Activated naive CD8-positive, alpha-beta T cell treated with anti-CD3 and anti-CD28 coated beads, Interleukin-2, amount 50 U/mL, for 16 hours (primary cell): ENCODE measurements around the gene LIF.
"Not testable (repeated sequence)": the region's sequence is repeated elsewhere in the genome, so short reads cannot be mapped to it uniquely, and the experiment has no call there.

Experiments used
- DNase-seq: peaks from one replicate; pipeline ENCODE4 v3.0.0-alpha.2; 2020; ENCODE audit warnings: low read depth, low spot score

LIF gene

DNA sequence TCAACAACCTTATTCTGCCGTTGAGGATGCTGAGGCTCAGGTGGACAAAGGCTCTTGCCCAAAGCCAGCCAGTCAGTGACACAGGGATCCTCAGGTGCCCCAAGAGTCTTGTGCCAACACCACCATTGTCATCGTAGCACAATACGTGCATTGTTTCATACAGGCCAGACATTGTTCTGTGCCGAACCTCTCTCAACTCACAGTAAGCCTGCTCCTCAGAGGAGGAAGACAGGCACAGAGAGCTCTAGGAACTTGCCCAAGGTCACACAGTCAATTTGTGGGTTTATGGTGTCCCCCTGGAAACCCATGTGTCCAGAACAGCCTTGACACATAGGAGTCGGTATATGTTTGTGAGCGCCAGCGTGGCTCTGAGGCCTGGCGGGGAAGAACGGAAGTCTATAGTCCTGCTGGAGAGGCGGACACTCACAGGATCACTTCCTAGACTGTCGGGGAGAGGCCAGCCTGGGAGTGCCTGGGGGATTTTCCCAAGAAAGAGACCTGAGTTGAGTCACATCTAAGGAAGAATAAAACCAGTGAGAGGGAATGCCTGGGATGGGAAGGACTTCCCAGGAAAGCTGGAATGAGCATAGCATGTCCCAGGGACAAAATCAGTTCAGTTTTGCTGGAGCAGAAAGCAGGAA, 20.2 kb downstream of the LIF start:
- DNase-seq: no peak

DNA sequence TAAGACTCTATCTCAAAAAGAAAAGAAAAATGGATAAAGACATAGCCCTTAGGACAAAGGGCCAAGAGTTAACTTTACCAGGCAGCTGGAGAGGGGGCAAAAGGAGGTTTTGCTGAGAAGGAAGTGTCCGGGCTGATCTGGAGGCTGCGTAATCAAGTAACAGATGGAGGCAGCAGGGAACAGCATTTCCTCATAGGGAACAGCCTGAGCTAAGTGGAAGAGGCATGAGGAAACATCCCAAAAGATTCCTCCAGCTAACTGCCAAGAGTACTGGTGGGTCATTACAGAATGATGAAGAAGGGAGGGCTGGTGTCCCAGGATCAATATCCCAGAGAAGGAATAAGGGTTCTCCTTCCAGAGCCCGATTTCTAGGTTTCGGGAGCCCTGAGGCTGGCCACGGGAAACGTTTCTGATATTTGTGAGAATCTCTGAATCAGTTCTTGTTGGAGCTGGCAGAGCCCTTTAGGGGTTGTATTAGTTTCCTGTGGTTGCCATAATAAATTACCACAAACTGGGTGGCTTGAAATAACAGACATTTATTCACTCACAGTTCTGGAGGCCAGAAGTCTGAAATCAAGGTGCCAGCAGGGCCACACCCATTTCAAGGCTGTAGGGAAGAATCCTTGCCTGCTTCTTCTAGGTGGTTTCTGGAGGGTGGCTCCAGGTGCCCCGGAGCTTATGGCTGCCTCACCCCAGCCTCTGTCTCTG, 21.2 kb downstream of the LIF start:
- no peak for DNase-seq

DNA sequence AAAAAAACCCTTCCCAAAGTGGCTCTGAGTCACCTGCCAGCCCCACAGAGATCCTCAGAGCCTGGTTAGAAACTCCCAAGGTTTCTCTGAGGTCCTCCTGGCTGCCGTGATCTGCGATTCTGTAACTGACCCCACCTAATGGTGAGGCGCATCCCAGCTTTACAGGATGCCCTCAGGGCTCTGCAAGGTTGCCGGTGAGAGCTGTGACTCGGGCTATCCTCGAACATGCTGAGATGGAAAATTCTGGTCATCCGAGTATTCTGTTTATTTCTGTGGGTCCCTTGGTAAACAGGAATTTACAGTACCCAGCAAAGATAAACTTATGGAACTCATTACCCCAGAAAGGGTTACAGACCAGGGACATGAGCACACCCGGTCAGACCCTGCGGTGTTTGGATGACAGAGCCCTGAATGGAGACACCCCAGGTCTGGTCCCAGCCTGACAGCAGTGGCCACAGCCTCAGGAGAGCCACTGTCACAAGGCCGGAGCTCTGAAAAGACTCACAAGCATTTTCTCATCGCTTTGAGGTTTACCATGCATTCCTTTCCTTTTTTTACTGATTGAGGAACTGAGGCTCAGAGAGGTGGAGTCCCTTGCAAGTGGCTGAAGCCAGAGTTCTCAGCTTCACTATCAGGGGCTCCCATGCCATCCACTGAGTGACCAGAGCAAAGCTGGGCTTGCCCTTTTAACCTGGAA, 22.2 kb downstream of the LIF start:
- DNase-seq: no peak

DNA sequence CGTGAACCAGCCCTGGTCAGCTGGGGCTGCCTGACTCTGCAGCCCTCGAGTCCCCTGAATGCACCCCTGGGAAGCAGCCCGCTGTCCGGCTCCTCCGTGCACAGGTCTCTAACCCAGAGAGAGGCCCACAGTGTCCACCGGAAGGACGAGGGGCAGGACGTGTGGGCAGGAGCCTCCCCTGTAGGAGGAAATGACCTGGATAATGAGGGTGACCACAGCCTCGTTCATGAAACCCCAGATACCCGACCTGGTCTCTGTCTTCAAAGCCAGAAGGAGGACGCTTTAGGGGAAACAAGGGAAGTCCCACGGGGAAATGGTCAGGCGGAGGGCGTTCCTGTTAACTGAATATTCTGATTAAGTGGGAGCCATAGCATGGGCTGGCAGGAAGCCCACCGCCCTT, 23.3 kb downstream of the LIF start:
- no peak for DNase-seq

DNA sequence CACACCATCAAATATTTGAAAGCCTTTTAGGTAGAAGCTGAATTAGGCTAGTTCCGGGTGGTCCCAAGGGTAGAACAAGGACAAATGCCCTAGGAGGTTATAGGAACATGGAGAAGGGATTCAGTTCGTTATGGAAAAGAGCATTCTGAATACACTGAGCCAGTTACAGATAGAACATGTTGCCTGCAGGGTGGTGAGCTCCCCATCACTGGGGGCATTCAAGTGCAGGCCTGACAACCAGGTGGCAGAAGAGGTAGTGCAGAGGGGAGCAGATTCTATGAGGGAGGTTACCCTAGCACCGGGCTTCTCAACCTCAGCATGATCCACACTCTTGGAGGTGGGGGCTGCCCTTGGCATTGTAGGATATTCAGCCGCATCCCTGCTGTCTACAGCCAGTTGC, 24.2 kb downstream of the LIF start:
- no peak for DNase-seq

DNA sequence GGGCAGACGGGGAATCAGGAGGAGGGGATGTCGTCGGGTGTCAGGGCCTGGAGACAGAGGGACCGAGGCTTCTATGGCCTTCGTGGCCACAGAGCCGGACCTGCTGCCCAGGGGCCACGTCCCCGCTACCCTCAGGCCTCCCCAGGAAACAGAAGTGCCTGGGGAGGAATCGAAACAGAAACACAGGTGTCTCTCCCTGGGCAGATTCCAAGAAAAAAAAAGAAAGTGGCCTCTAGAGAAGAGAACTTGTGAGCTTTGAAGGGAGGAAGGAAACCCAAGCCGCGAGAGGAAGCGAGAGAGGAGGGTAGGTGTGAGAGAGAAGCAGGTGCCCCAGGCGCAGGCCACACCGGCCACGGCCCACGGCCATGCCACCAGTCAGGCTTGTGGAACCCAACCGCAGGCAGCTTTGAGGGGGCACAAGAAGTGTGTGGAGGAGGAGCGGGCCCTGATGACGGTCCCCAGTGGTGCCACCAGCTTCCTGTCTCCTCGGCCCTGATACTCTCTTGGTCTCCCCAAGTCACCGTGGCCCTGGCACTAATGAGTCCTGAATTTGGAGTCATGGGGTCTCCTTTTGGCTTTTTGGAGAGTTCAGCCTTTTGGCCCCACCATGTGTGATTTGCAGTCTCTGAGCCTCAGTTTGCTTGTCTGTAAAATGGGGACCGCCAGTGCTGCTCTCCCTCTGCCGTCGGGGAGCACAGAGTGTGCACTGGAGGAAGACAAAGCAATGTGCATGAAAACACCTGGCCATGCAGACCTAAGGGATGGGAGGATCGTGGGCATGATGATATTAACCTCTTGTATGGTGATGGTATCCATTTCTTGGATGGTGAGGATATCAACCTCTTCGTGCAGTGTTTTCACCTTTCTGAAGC, 25.2 kb downstream of the LIF start:
- no peak for DNase-seq

DNA sequence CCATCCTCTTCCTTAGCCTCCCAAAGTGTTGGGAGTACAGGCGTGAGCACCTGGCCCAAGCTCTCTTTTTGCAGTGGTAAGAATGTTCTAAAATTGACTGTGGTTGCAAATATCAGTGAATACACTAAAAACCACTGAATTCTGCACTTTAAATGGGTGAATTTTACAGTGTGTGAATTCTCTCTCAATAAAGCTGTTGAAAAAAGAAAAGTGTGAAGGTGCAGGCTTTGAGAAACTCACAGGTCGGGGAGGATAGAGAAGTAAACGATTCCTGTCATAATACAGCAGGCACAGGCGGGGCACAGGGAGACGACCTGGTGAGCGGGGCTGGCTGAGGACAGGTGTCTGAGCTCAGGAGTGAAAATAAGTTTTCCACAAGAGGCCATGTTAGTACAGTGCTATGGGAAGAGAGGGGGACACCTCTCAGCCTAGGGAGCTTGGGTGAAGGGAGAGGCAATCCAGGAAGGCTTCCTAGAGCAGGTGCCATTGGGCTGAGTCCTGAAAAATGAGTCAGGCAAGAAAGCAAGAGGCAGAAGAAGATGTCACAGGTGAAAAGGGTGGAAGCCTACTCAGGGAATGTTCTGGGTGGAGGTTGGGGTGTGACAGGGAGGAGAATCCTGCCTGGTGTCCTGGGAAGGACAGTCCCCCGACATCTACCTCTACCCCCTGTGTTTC, 26.1 kb downstream of the LIF start:
- DNase-seq: no peak

DNA sequence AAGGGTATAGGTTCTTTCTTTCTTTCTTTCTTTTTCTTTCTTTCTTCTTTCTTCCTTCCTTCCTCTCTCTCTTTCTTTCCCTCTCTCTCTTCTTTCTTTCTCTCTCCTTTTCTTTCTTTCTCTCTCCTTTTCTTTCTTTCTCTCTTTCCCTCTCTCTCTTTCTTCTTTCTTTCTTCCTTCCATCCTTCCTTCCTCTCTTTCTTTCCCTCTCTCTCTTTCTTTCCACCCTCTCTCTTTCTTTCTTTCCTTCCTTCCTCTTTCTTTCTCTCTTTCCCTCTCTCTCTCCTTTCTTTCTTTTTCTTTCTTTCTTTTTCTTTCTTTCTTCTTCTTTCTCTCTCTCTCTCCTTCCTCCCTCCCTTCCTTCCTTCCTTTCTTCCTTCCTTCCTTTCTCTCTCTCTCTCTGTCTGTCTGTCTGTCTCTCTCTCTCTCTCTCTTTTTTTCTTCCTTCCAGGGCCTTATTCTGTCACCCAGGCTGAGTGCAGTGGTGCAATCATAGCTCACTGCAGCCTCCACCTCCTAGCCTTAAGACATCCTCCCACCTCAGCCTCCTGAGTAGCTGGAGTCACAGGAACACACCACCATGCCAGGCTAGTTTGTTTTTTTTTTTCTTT, 26.8 kb downstream of the LIF start:
- DNase-seq: no peak

DNA sequence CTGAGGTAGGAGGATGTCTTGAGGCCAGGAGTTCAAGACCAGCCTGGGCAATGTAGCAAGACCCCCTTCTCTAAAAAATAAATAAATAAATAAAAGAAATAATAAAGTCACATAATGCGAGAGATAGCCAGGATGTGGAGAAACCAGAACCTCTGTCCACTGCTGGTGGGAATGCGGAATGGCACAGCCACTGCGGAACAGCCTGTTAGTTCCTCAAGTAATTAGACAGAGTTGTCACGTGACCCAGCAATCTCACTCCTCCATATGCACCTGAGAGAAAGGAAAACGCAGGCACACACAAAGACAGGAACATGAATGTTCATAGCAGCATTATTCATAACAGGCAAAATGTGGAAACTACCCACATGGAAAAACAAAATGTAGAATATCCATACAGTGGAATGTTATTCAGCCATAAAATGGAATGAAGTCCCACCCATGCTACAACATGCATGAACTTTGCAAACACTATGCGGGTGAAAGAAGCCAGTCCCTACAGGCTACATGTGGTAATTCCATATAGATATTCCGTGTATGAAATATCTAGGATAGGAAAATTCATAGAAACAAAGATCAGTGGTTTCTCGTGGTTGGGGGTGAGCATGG, 27.4 kb downstream of the LIF start:
- no peak for DNase-seq

DNA sequence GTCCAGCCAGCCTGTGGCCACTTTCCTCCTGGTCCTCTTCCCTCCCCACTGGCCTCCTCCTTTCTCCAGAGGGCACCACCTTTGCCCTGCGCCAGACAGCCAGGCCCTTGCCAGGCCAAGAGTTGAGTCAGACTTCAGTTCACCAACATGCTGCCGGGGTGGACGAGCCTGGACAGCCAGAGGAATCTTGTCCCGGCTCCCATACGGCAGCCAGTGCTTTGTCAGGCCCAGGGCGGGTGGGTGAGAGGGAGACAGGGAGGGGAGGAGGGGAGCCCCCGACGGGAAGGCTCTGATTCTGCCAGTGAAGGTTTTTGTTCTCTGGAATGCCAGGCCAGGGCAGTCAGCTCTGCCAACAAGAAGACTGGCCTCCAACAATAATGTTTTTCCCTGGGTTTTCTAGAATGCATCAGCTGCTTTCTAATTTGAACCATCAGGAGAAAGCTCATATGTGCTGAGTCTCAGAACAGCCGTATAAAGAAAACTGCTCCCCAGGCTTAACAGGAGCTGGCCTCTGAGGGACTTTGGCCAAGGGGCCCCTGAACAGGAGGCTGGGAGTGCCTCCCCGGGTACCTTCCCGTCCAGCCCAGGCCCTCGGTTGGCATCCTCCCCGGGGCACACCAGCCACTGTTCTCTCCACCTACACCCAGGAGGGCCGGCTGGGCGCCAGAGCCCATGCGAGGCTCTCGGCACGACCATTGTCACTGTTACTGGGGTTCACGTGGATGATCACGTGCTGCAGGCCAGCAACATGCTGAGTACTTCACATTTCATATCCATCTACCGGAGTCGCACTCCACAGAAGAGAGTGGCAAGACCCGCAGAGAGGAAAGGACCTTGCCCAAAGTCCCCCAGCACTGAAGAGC, 28.6 kb downstream of the LIF start:
- no peak for DNase-seq

DNA sequence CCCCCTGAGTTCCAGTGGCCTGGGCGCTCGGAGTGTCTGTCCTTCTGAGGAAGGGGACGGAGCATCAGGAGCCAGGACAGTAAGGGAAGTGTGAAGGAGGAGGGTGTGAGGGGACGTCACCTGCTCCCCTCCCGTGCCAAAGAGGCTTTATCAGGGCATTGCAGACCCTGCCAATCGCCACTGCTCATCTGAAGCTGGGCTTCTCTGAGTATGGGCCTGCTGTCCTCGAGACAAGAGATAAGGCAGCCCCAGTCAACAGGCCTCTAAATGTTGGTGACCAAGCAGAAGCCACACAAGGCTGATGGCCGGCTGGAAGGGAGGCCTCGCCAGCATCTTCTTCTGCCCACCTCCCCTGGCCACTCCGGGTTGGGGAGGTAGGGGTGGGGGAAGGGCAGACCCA, 29.8 kb downstream of the LIF start:
- no peak for DNase-seq

DNA sequence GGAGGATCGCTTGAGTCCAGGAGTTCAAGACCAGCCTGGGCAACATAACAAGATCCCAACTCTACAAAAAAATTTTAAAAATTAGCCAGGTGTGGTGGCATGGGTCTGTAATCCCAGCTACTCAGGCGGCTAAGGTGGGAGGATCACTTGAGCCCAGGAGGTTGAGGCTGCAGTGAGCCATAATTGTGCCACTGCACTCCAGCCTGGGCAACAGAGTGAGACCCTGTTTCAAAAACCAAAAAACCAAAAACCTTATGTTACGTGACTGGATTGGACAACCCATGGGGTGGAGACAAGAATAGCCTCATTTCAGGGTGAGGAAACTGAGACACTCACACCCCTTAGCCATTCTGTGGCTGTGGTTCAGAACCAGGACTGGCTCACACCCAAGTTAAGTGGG, 30.3 kb downstream of the LIF start:
- DNase-seq: not testable (repeated sequence)

DNA sequence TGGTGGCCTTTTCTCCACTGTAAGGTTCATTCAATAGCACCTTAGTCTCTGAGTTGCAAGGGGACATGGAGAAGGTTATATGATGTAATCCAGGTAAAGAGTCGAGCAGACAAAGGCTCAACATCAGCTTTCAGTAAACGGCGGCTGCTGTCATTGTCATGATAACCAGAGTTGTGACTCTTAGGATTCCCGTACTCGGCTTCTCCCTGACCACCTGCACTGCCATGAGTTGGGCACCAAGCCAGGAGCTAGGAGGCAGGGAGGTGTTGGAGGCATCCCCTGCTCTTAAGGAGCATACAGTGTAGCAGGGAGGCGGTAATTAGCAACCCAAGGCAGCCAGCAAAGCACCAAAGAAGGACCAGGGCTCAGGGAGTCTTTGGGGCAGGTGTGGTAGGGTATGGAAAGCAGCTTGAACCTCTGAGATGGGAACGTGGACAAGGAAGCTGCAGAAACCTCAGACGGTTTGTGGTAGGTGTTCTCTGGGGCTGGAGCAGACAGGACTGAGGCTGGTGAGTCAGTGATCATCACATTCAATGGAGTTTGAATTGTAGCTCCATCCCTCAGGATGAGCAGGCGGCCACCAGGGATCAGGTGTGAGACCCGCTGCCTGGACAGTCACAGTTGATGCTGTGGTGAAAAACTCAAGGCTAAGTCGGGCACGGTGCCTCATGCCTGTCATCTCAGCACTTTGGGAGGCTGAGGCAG, 31.7 kb downstream of the LIF start:
- DNase-seq: no peak

DNA sequence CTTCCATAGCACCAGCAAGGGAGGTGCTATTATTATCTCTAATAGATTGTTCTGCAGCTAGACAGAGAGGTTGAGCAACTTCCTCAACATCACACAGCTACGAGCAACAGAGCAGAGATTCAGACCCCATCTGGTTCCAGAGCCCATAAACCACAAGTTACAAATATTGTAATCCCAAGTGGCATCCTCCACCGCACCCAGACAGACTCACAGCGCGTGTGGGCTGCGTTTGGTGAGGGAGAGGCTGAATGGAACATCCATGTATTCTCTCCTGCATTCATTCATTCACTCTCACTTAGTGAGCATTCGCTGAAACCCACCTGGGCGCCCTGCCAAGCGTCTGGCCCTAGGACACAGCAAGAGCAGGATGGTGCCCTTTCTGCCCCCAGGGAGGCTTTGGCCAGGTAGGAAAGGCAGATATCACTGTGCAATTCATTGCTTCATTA, 33.5 kb downstream of the LIF start:
- no peak for DNase-seq

DNA sequence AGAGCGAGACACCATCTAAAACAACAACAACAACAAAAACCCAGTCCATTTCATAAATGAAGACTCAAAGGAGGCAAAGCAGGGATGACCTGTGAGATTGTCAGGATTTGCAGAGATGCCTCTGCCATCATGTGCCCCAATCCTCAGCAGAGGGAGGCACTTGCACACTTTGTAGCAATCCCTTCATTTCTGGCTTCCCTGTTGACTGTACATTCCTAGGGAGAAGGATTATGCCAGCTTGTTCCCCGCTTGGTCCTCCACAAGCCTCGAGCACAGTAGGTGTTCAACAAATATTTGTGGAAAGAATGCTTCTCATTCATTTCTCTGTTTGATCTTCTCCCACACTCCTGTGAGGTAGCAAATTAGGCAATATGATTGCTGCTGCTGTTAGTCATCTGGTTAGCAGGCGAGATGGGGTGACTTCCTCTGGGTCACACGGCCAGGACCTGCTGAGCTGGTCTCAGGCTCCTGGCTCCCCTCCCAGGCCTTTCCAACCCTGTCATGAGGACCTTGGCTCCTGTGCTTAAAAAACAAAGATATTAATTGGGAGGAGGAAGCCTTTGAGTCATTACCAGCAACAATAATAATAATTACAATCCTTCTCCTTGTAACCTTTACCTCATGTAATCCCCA, 34.1 kb downstream of the LIF start:
- no peak for DNase-seq

DNA sequence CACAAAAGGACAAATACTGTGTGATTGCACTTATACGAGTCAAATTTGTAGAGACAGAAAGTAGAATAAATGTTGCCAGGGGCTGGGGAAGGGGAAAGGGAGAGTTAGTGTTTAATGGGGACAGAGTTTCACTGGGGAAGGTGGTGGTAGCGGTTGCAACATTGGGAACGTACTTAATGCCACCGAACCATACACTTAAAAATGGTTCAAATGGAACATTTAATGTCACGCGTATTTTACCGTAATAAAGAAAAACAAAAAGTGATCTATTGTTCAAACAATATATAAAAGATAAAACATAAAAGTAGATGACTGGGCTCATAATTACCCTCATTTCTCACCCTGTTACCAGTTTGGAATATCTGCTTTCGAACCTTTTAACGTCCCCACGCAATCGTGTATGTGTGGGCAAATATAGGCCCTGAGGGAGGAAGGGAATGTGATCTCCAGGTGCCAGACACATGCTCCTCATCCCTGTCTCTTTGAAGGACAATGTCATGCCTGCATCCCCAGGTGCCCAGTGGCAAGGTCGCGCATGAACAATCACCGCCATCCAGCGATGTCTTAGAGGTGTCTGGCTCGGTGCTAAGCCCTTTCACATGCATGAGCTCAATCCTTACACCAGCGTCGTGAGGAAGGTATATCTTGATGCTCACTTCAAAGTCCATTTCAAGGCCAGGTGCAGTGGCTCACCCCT, 35.3 kb downstream of the LIF start:
- no peak for DNase-seq

DNA sequence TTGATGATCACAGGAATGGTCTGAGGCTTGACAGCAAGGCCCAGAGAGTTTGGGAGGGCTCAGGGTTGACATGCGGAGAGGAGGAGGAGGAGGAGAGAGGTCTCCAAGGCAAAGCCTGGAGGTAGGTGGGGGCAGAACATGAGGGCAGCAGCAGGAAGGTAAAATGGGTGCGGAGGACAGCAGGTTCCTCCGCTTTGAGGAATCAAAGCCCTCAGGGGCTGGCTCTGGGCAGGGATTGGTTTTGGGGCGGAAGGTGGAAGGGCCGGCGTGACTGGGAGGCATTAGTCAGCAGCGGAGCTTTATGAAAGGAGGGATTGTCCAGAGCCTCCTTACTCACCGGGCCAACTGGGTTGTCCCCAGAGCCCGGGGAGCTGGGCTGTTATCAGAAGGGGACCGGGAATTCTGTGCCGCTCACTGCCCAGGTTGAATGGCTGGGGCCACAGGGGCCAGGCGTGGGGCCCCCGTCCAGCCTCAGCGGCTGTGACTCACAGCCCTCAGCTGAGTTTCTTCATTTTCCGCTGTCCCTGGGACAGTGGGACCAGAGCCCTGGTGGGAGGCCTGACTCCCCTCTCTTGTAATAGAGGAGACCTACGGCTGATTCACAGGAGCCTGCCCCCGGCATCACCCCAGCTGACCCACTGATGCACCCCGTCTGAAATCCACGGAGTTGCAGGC, 36.2 kb downstream of the LIF start:
- no peak for DNase-seq
